Endometrial microvascular endothelial cells (primary cell): ENCODE data around the gene CYP27C1. TPM values are rescaled to one million over a fixed set of nuclear protein-coding genes. Genes with fewer than 3 reads are reported as not detected.
"Not testable (repeated sequence)": the region's sequence is repeated elsewhere in the genome, so short reads cannot be mapped to it uniquely, and the experiment has no call there.

Experiments
- in situ Hi-C: cut with HindIII; loops from 2 replicates; pipeline ENCODE4 v1.10.0; 2017; ENCODE audit warnings: low sequenced_read_pairs, low pct_unique_long_range_greater_than_20kb; ENCODE audit errors: inconsistent ontology term
- total RNA-seq: library from RNA; depleted of rRNA; stranded (reverse); fragments of >200 nt; gene quantifications from one replicate; pipeline ENCODE4 v1.2.3, GENCODE V29; 2015; ENCODE audit errors: inconsistent ontology term

Gene CYP27C1
- total RNA-seq, 1 donor from 2014 or later = not detected

- in situ Hi-C loops = no loop called here
Observed at GRCh38 chr2:127176371-127177311, 43.5 kb downstream of the CYP27C1 start.

- in situ Hi-C loops = no loop called here
Observed at GRCh38 chr2:127175751-127176354, 44.2 kb downstream of the CYP27C1 start.

GRCh38 chr2:127175041-127175721, 44.9 kb downstream of the CYP27C1 start:
- in situ Hi-C loops = no loop called here

GRCh38 chr2:127174640-127175039, 45.5 kb downstream of the CYP27C1 start:
- in situ Hi-C loops = no loop called here

GRCh38 chr2:127174136-127174535, 46.0 kb downstream of the CYP27C1 start:
- in situ Hi-C loops = no loop called here

GRCh38 chr2:127173057-127173456, 47.0 kb downstream of the CYP27C1 start:
- in situ Hi-C loops = no loop called here

GRCh38 chr2:127172306-127172705, 47.8 kb downstream of the CYP27C1 start:
- in situ Hi-C loops = no loop called here

GRCh38 chr2:127170452-127171197, 49.5 kb downstream of the CYP27C1 start:
- in situ Hi-C loops = no loop called here

- in situ Hi-C loops = no loop called here
Observed at GRCh38 chr2:127170021-127170420, 50.1 kb downstream of the CYP27C1 start.

GRCh38 chr2:127169066-127169660, 50.9 kb downstream of the CYP27C1 start:
- in situ Hi-C loops = no loop called here

- in situ Hi-C loops = no loop called here
Observed at GRCh38 chr2:127166231-127166860, 53.8 kb downstream of the CYP27C1 start.

- in situ Hi-C loops = no loop called here
Observed at GRCh38 chr2:127165539-127165935, 54.6 kb downstream of the CYP27C1 start.

- in situ Hi-C loops = no loop called here
Observed at GRCh38 chr2:127164761-127165538, 55.1 kb downstream of the CYP27C1 start.

GRCh38 chr2:127163921-127164320, 56.2 kb downstream of the CYP27C1 start:
- in situ Hi-C loops = no loop called here

GRCh38 chr2:127163090-127163406, 57.1 kb downstream of the CYP27C1 start:
- in situ Hi-C loops = not testable (repeated sequence)

- in situ Hi-C loops = no loop called here
Observed at GRCh38 chr2:127162261-127163089, 57.6 kb downstream of the CYP27C1 start.
